ENCODE results near the gene PTPN7. TPM values are rescaled to one million over a fixed set of nuclear protein-coding genes. Genes with fewer than 3 reads are reported as not detected.

PTPN7 gene
- polyA plus RNA-seq, 1 donor (not counting 4 experiments of a cell fraction or from before 2014, with no cell fraction given) = 0.10 TPM

GRCh38 chr1:202144402-202145067 is 15.9 kb downstream of the PTPN7 start, which contains the start of gene ARL8A:
Gene ARL8A (minus strand): TSS chr1:202144737. CDS start chr1:202144572, 165 bp downstream.
- no peak for FAIRE-seq
- no peak for TF ChIP-seq CTCF (optimal IDR thresholded peaks at IDR 0.05 in 1 of 3, IDR thresholded peaks at IDR 0.05 in 1 of 3, conservative IDR thresholded peaks at IDR 0.05 in 1 of 3; ENCODE audit: extremely low read depth in 1 of 3, insufficient read depth in 2 of 3, low read length in 3 of 3)
- TF ChIP-seq EZH2 (IDR thresholded peaks at IDR 0.05; ENCODE audit: low read length) = no peak
- Histone ChIP-seq H3K9me1 (ENCODE audit: control insufficient read depth, extremely low read depth, insufficient read depth, low read length) (no peaks in the 10 kb centered on the region), H3K4me3 (ENCODE audit: control insufficient read depth in 2 of 3, extremely low read depth in 1 of 3, insufficient read depth in 2 of 3, low read depth in 1 of 3, low read length in 3 of 3) (peak within 1 kb of the TSS; percentile 53 to 98 (median 66)), H4K20me1 (ENCODE audit: control insufficient read depth, extremely low read depth, insufficient read depth, low read length) (peaks cover 6% of the 10 kb centered on the region), H3K9ac (ENCODE audit: control insufficient read depth, extremely low read depth, insufficient read depth, low read length) (peak within 1 kb of the TSS; percentile 78), H3K4me2 (ENCODE audit: control insufficient read depth, extremely low read depth, insufficient read depth, low read depth, low read length) (peak within 1 kb of the TSS; percentile 83), H3K36me3 (ENCODE audit: control insufficient read depth in 2 of 2, extremely low read depth in 1 of 2, insufficient read depth in 2 of 2, low read length in 2 of 2) (peaks cover 0 to 3% of the 10 kb centered on the region in 2 experiments), H3K4me1 (ENCODE audit: control insufficient read depth, extremely low read depth, insufficient read depth, low read length) (peaks cover 14% of the 10 kb centered on the region), H3K27me3 (ENCODE audit: control insufficient read depth, extremely low read depth, insufficient read depth, low read length) (no peaks in the 10 kb centered on the region), H2AFZ (ENCODE audit: control insufficient read depth, low read length) (peak within 1 kb of the TSS; percentile 68), H3K27ac (ENCODE audit: control insufficient read depth, insufficient read depth, low read length) (peak within 1 kb of the TSS; percentile 58), H3K79me2 (ENCODE audit: control insufficient read depth, insufficient read depth, low read length) (peaks cover 47% of the 10 kb centered on the region), H3K9me3 (ENCODE audit: control insufficient read depth, low read depth, low read length) (no peaks in the 10 kb centered on the region)
- dilution Hi-C loops (cut with MboI; ENCODE audit: extremely low pct_ligation_motif_present, low sequenced_read_pairs) = no loop called here
- no peak for DNase-seq (ENCODE audit: low read depth, low spot score)

GRCh38 chr1:202143768-202144401 is 16.5 kb downstream of the PTPN7 start:
- Histone ChIP-seq H3K9ac (ENCODE audit: control insufficient read depth, extremely low read depth, insufficient read depth, low read length) (peak overlapping the region; percentile 78), H3K27ac (ENCODE audit: control insufficient read depth, insufficient read depth, low read length) (peak overlapping the region; percentile 58), H3K9me1 (ENCODE audit: control insufficient read depth, extremely low read depth, insufficient read depth, low read length) (no peaks in the 10 kb centered on the region), H2AFZ (ENCODE audit: control insufficient read depth, low read length) (no peak overlapping the region), H3K79me2 (ENCODE audit: control insufficient read depth, insufficient read depth, low read length) (peaks cover 52% of the 10 kb centered on the region), H3K4me2 (ENCODE audit: control insufficient read depth, extremely low read depth, insufficient read depth, low read depth, low read length) (peak overlapping the region; percentile 83), H3K9me3 (ENCODE audit: control insufficient read depth, low read depth, low read length) (no peaks in the 10 kb centered on the region), H3K36me3 (ENCODE audit: control insufficient read depth in 2 of 2, extremely low read depth in 1 of 2, insufficient read depth in 2 of 2, low read length in 2 of 2) (peaks cover 0 to 3% of the 10 kb centered on the region in 2 experiments), H3K4me3 (ENCODE audit: control insufficient read depth in 2 of 3, extremely low read depth in 1 of 3, insufficient read depth in 2 of 3, low read depth in 1 of 3, low read length in 3 of 3) (peak overlapping the region; percentile 53 to 98 (median 66)), H4K20me1 (ENCODE audit: control insufficient read depth, extremely low read depth, insufficient read depth, low read length) (peaks cover 6% of the 10 kb centered on the region), H3K4me1 (ENCODE audit: control insufficient read depth, extremely low read depth, insufficient read depth, low read length) (peaks cover 14% of the 10 kb centered on the region), H3K27me3 (ENCODE audit: control insufficient read depth, extremely low read depth, insufficient read depth, low read length) (no peaks in the 10 kb centered on the region)
- dilution Hi-C loops (cut with MboI; ENCODE audit: extremely low pct_ligation_motif_present, low sequenced_read_pairs) = no loop called here
- FAIRE-seq = no peak
- TF ChIP-seq EZH2 (IDR thresholded peaks at IDR 0.05; ENCODE audit: low read length) = no peak
- no peak for TF ChIP-seq CTCF (optimal IDR thresholded peaks at IDR 0.05 in 1 of 3, IDR thresholded peaks at IDR 0.05 in 1 of 3, conservative IDR thresholded peaks at IDR 0.05 in 1 of 3; ENCODE audit: extremely low read depth in 1 of 3, insufficient read depth in 2 of 3, low read length in 3 of 3)
- no peak for DNase-seq (ENCODE audit: low read depth, low spot score)
